Astrocyte of the spinal cord (primary cell): Measurements from ENCODE around the gene PJA1.

Experiments used
- DNase-seq: peaks from one replicate; pipeline ENCODE4 v3.0.0; 2011; ENCODE audit warnings: low read depth, low spot score
- H3K4me3 ChIP-seq: 2 replicates; pipeline ENCODE4 v1.5.1; 2011; ENCODE audit warnings: low read depth, mild to moderate bottlenecking, low read length, moderate library complexity
- in situ Hi-C: cut with HindIII; loops from 2 replicates; pipeline ENCODE4 v1.10.0; 2017; ENCODE audit warnings: low sequenced_read_pairs
- TF ChIP-seq, protein P1 (sequence below): IDR thresholded peaks from 2 replicates; pipeline ENCODE4 v1.5.1; 2012; ENCODE audit warnings: low read depth, mild to moderate bottlenecking, low read length, inconsistent platforms

Gene PJA1

DNA sequence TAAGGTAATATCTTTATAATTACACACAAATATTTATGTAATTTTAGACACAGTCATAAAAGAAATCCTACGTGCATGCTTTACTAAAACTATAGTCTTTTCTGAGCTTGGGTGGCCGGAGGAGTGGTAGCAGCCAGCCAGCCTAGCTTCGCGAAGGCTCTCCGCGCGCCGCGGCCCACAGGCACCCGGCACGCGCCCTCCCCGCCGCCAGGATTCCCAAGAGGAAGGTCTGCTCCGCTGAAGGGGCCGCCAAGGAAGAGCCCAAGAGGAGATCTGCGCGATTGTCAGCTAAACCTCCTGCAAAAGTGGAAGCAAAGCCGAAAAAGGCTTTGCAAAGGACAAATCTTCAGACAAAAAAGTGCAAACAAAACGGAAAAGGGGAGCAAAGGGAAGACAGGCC, 8.7 kb upstream of the PJA1 start:
- in situ Hi-C loops = no loop called here
- TF ChIP-seq, protein P1, sequence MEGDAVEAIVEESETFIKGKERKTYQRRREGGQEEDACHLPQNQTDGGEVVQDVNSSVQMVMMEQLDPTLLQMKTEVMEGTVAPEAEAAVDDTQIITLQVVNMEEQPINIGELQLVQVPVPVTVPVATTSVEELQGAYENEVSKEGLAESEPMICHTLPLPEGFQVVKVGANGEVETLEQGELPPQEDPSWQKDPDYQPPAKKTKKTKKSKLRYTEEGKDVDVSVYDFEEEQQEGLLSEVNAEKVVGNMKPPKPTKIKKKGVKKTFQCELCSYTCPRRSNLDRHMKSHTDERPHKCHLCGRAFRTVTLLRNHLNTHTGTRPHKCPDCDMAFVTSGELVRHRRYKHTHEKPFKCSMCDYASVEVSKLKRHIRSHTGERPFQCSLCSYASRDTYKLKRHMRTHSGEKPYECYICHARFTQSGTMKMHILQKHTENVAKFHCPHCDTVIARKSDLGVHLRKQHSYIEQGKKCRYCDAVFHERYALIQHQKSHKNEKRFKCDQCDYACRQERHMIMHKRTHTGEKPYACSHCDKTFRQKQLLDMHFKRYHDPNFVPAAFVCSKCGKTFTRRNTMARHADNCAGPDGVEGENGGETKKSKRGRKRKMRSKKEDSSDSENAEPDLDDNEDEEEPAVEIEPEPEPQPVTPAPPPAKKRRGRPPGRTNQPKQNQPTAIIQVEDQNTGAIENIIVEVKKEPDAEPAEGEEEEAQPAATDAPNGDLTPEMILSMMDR = no peak
- H3K4me3 ChIP-seq = no peak overlapping the region
- no peak for DNase-seq

DNA sequence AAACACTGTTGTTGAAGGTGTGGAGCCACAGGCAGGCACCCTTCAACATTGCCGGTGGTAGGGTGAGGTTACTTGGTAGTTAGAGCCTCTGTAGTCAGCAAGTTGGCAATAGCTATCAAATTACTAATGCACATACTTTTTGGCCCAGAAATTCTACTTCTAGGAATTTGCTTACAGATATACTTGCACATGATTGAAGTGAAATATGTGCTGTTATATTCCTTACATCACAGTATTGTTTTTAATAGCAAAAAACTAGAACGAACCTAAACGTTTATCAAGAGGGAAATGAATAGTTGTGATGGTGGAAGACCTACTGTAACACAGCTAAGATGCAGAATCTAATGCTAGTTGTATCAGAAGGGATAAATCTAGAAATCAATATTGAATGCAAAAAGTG, 7.7 kb upstream of the PJA1 start:
- in situ Hi-C loops = no loop called here
- DNase-seq = no peak
- H3K4me3 ChIP-seq = no peak overlapping the region
- TF ChIP-seq, protein P1 = no peak

DNA sequence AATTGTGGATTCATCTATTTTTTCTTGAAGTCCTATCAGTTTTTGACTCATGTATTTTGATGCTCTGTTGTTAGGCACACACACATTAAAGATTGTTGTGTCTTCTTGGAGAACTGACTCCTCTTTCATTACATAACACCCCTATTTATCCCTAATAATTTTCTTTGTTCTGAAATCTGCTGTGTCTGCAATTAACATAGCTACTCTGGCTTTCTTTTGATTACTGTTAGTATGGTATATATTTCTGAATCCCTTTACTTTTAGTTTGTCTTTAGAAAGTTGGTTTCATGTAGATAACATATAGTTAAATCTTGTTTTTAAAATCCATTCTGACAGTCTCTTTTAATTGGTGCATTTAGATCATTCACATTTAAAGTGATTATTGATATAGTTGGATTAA, 5.1 kb upstream of the PJA1 start:
- TF ChIP-seq, protein P1 = no peak
- no peak for DNase-seq
- in situ Hi-C loops = no loop called here
- H3K4me3 ChIP-seq = no peak overlapping the region

DNA sequence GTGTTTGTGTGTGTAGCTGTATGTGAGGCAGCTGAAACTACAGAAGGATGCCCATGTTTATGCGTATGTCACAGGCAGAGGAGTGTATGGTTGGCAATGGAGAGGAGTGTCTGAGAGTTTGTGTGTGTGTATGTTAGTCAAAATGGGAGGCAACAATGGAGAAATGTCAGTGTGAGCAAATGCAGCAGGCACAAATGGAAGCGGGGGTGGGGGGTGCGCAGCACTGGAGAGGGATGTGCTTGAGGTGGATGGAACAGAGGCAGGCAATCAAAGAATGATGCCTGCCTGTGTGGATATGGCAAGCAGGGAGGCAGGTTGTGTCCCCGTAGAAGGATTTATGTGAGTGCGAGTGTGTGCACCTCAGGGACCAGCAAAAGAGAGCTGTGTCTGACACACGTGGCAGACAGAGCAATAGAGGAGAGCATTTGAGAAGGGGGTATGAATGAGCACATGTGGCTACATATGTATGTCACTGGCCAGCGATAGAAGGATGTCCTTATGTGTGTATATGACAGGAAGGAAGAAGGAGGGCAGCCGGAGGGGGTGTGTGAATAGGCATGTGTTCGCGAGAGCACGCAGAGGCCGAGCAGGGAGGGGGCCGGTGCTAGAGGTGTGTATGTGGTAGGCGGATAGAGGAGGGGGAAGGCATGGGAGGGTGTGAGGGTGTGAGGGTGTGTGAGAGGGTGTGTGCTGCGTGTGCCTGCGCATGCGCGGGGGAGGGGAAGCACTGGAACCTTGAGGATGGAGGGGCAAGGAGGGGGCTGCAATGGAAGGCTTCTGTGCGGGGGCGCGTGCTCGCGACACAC, 1.1 kb downstream of the PJA1 start:
- peak overlapping the region; percentile 69 for H3K4me3 ChIP-seq
- TF ChIP-seq, protein P1 = no peak
- in situ Hi-C loops = no loop called here
- no peak for DNase-seq

DNA sequence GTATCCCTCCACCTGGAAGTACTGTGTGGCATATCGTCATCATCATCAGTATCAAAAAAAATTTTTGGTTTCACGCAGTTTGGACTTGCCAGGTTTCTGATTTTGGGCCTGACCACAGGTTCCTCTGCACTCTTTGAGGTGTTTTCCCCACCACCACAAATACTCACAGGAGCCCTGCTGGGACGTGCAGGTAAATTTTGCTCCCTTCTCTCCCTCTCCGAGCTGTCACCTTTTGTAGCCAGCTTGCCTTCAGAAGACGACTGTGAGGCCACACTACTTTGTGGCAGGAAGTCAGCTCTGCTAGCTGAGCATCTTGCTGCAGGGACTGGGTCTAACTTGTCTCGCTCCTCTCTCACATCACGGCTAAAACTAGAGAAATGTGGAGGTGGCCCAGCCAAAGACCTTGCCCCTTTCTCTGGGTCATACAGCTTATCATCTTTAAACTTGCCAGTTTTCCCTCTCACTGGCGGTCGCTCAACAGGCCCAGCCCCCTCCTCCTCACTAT, 2.8 kb downstream of the PJA1 start:
- H3K4me3 ChIP-seq = no peak overlapping the region
- TF ChIP-seq, protein P1 = no peak
- DNase-seq = no peak
- in situ Hi-C loops = no loop called here

DNA sequence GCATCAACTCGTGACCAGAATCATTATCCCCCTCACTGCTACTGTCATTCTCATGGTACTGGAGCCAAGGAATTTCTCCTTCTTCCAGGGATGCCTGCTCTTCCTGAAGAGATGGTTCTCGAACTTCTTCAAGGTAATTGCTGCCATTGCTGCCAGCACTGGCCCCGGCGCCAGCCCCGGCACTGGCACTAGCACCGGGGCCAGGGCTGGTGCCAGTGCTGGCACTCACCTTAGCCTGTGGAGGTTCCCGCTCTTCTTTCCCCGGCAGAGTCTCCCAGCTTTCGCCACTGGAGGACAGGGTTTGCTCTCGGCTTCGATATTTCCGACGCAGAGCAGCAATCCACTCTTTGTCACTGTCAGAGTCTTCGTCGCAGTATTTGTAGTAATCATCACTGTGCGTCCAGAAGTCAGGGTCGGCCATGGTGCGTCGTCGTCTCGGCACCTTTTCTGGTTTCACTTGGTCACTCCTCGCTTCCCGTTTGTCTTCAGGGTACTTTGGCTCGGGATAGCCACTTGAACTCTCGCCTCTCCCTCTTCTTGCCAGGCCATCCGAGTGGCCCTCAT, 3.4 kb downstream of the PJA1 start:
- H3K4me3 ChIP-seq = no peak overlapping the region
- TF ChIP-seq, protein P1 = no peak
- in situ Hi-C loops = no loop called here
- DNase-seq = no peak
